Hepatocyte (in vitro differentiated cells): ENCODE measurements around the gene TMEM135.

Experiments
- CTCF ChIP-seq: fragments of 200-600 bp; sonication (generic); IDR thresholded peaks from 2 replicates; pipeline ENCODE4 v1.5.1; 2016; ENCODE audit warnings: antibody characterized with exemption, mild to moderate bottlenecking; ENCODE audit not compliant: poor library complexity
- EZH2 ChIP-seq: fragments of 200-600 bp; sonication (generic); IDR thresholded peaks from 2 replicates; pipeline ENCODE4 v1.6.1; 2016; ENCODE audit warnings: antibody characterized with exemption, mild to moderate bottlenecking, borderline replicate concordance
- EZH2phosphoT487 ChIP-seq: fragments of 200-600 bp; sonication (generic); IDR thresholded peaks from one replicate; pipeline ENCODE4 v1.6.1; 2018; ENCODE audit warnings: antibody characterized with exemption, mild to moderate bottlenecking, low read depth, moderate library complexity; ENCODE audit not compliant: unreplicated experiment, severe bottlenecking

GRCh38 chr11:87137711-87138110 lies 100.0 kb downstream of the TMEM135 start:
- TF ChIP-seq CTCF: no peak
- TF ChIP-seq EZH2phosphoT487: no peak
- no peak for TF ChIP-seq EZH2
